ENCODE results near the gene ENO2.
A peak's percentile ranks its signal among the peaks of the same experiment; 100 is the strongest.

Gene ENO2

GRCh38 chr12:6935371-6936193, 21.2 kb downstream of the ENO2 start:
- no peak for DNase-seq

- DNase-seq, result no peak
Measured at GRCh38 chr12:6936194-6936635, 21.8 kb downstream of the ENO2 start.

GRCh38 chr12:6936636-6937480, 22.5 kb downstream of the ENO2 start:
- no peak for DNase-seq

GRCh38 chr12:6937481-6938352, 23.3 kb downstream of the ENO2 start:
- peak; percentile 94 for DNase-seq

GRCh38 chr12:6938353-6939190, 24.2 kb downstream of the ENO2 start:
- DNase-seq, result no peak

- DNase-seq, result no peak
Measured at GRCh38 chr12:6939191-6939540, 24.8 kb downstream of the ENO2 start.

GRCh38 chr12:6941267-6941666, 26.9 kb downstream of the ENO2 start:
- no peak for DNase-seq

GRCh38 chr12:6941782-6942181, 27.4 kb downstream of the ENO2 start:
- no peak for DNase-seq

- DNase-seq, result peak; percentile 29
Measured at GRCh38 chr12:6942331-6942665, 27.9 kb downstream of the ENO2 start.

- peak; percentile 93 for DNase-seq
Measured at GRCh38 chr12:6943389-6943721, 29.0 kb downstream of the ENO2 start.

- DNase-seq, result peak; percentile 97
Measured at GRCh38 chr12:6943722-6944380, 29.5 kb downstream of the ENO2 start, which contains the start of the genes C12orf57 and RNU7-1. TSS of gene C12orf57 (plus strand) at chr12:6944022. CDS start at chr12:6944122, 100 bp downstream. TSS of gene RNU7-1 (plus strand) at chr12:6943816.

GRCh38 chr12:6944381-6945186, 30.2 kb downstream of the ENO2 start:
- DNase-seq, result peak; percentile 93

- no peak for DNase-seq
Measured at GRCh38 chr12:6945613-6946012, 31.2 kb downstream of the ENO2 start.

- DNase-seq, result no peak
Measured at GRCh38 chr12:6946033-6946919, 31.9 kb downstream of the ENO2 start.

GRCh38 chr12:6946920-6947374, 32.6 kb downstream of the ENO2 start:
- no peak for DNase-seq

GRCh38 chr12:6947615-6948014, 33.2 kb downstream of the ENO2 start:
- no peak for DNase-seq

- no peak for DNase-seq
Measured at GRCh38 chr12:6948873-6949594, 34.7 kb downstream of the ENO2 start.

GRCh38 chr12:6950401-6950801, 36.0 kb downstream of the ENO2 start:
- no peak for DNase-seq
